T-helper 1 cell treated with Interleukin-12 subunit alpha and Interleukin-12 subunit beta and Interleukin-4 antibody, amounts not matched to agents 30 ng/mL and 1 ng/mL, for 36 hours (primary cell): Measurements from ENCODE around the gene CCR7. TPM values are rescaled to one million over a fixed set of nuclear protein-coding genes. Genes with fewer than 3 reads are reported as not detected.

Experiments
- total RNA-seq: library from RNA; stranded (reverse); gene quantifications from 2 replicates; pipeline ENCODE4 v1.2.3, GENCODE V29; 2022

Gene CCR7
- total RNA-seq, 1 donor from 2014 or later = 171 TPM

Other genes starting within 250 kb of the CCR7 start
- not detected in 2 replicates for gene GJD3, start 200.7 kb downstream of the CCR7 start, total RNA-seq
- 269 and 270 TPM in 2 replicates for gene TOP2A, start 147.6 kb downstream of the CCR7 start, total RNA-seq
- 75.5 and 77.8 TPM in 2 replicates for gene IGFBP4, start 122.0 kb downstream of the CCR7 start, total RNA-seq
- 14.2 and 15.7 TPM in 2 replicates for gene TNS4, start 63.8 kb downstream of the CCR7 start, total RNA-seq
- 96.3 and 98.8 TPM in 2 replicates for gene SMARCE1, start 82.3 kb upstream of the CCR7 start, total RNA-seq
- gene KRT222, start 99.7 kb upstream of the CCR7 start, total RNA-seq = not detected in 2 replicates
- not detected in 2 replicates for gene KRT24, start 138.3 kb upstream of the CCR7 start, total RNA-seq
- not detected in 2 replicates for gene KRT25, start 189.9 kb upstream of the CCR7 start, total RNA-seq
- not detected in 2 replicates for gene KRT26, start 206.7 kb upstream of the CCR7 start, total RNA-seq
- not detected in 2 replicates for gene KRT27, start 217.1 kb upstream of the CCR7 start, total RNA-seq
- gene KRT28, start 234.5 kb upstream of the CCR7 start, total RNA-seq = not detected in 2 replicates